Ecto neural progenitor cell (in vitro differentiated cells): ENCODE results near the gene ANKS3.

ENCODE experiments used
- DNase-seq: peaks from one replicate; pipeline ENCODE4 v3.0.0-alpha.2; 2018; ENCODE audit warnings: low spot score

ANKS3 gene

GRCh38 chr16:4646773-4647643 lies 87.1 kb downstream of the ANKS3 start:
- no peak for DNase-seq
